Anterior cingulate cortex (tissue), 58 donors: Measurements from ENCODE around the gene CTSV.
A peak's percentile ranks its signal among the peaks of the same experiment; 100 is the strongest.
"Not testable (repeated sequence)": the region's sequence is repeated elsewhere in the genome, so short reads cannot be mapped to it uniquely, and the experiment has no call there.

Source experiments
- DNase-seq, 58 donors: peaks; one replicate each; lab custom pipeline; 2025; lab: John Stamatoyannopoulos, UW

Gene CTSV

DNA sequence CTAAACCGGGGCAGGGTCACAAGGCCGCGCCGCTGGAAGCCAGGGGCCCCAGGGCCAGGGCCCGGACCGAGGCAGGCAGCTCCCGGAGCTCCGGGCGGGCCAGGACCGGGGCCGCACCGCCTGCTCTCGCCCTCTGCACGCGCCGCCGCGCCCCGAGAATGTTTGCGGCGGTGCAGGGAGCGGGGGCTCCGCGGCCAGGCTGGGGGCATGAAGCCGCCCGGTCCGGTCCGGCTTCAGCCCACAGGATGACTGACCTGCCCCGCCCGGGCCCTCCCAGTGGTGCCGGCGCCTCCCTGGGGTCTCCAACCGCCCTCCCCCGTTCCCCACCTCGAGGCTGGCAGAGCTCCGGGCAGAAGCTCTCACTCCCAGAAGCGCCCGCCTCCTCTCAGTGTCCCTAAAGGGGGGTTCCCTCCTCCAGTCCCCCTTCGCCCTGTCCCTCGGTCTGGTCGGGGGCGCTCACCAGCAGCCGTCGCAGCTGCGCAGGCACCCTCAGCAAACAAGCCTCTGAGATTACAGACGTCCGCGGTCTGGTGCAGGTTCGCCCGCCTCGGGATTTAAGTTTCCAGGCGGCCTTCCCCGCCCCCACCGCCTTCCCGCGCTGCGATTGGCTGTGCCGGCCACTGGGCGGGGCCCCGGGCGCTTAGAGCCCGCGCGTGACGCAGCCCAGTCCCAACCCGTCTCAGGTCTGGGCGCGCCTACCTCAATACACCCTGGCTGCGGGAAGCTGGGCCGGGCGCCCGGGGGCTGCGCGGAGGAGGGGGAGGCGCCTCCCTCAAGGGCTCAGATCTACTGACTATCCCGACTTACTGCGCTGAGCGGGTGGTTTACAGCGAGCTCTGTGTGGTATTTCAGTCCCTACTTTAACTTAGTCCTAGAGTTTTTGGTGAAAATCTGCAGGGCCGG lies at the start of gene CTSV:
Gene CTSV, minus strand, starts transcription at position 532 of the 903 bp plus-strand sequence. CDS start 1,099 bp downstream, outside the sequence.
- DNase-seq, result peak in 57 of 58 donors; percentile 4 to 86 (median 65)

- not testable (repeated sequence) for DNase-seq
Observed at GRCh38 chr9:97087668-97088215, 48.8 kb upstream of the CTSV start.

DNA sequence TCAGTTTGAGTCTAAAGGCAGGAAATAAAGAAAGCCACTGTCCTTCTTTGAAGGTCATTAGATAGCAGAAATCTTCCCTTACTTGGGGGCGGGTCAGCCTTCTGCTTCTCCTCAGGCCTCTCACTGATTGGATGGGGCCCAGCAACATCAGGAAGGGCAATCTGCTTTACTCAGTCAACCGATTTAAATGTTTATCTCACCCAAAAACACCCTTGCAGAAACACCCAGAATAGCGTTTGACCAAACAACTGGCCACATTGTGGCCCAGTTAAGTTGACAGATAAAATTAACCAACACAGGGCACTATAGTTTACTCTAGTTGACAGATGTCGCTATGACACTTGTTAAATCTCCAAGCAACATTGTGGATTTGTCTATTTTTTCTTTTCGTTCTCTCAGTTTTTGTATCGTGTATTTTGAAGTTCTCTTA lies 45.6 kb upstream of the CTSV start:
- not testable (repeated sequence) for DNase-seq

GRCh38 chr9:97078362-97078761 lies 39.4 kb upstream of the CTSV start:
- DNase-seq, result no peak

GRCh38 chr9:97077452-97078295 lies 38.7 kb upstream of the CTSV start:
- DNase-seq, result no peak

- DNase-seq, result not testable (repeated sequence)
Observed at GRCh38 chr9:97076731-97077451, 37.9 kb upstream of the CTSV start.

DNA sequence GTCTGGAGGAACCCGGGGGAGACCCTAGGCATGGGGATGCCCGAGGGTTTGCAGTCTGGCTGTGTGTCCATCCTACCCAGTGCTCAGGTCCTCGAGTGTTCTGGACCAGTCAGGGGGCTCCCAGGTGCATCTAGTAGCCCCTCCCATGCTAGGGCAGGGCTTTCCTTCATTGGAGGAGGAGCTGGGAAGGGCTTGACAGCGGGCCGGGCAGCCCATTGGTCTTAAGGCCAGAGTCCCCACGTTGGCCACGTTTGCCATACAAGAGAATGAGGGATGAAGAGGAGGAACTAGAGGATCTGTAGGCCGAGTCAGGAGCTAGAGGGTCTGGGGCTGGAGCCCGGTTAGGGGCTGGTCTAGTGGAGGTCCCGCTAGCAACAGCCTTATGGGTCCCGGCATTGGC lies 37.3 kb upstream of the CTSV start:
- no peak for DNase-seq

- DNase-seq, result no peak
Observed at GRCh38 chr9:97075289-97075985, 36.5 kb upstream of the CTSV start.

GRCh38 chr9:97073506-97073905 lies 34.6 kb upstream of the CTSV start:
- no peak for DNase-seq

DNA sequence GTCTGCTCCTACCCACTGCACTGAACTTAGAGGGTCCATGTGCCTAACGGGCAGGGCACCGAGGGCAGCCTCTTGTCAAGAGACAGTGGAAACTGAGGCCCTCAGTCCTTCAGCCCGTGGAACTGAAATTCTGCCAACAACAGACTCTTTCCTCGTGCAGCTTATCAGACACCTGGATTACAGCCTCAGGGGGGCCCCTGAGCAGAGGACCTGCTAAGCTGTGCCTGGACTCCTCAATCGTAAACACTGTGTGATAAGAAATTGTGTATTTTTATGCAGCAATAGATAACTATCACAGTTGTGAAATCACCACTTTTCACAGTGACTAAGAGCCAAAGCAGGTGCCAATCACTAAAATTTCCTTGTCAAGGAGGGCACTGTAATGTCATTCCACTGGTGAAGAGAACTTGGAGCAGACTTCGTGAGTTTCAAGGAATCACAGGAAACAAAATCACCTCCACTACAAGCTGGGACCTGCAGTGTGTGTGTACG lies 33.4 kb upstream of the CTSV start:
- DNase-seq, result no peak

- DNase-seq, result not testable (repeated sequence)
Observed at GRCh38 chr9:97070325-97070724, 31.4 kb upstream of the CTSV start.

DNA sequence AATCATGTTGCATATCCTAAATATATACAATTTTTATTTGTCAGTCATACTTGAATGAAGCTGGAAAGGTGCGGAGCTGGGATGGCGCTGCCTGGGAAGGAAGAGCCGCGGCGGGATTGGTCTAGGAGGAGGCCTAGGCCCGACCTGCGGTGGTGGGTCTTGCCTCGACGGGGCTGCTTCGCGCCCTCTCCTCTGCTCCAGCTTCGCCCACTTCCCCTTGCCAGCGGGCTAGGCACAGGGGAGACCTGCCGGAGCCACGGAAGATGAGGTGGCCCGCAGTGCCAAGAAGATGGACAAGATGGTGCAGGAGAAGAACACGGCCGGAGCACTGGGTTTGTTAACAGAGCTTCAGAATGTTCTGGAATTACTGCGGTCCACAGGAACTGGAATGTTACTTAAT lies 28.5 kb upstream of the CTSV start:
- DNase-seq, result no peak

- no peak for DNase-seq
Observed at GRCh38 chr9:97064176-97064575, 25.2 kb upstream of the CTSV start.

DNA sequence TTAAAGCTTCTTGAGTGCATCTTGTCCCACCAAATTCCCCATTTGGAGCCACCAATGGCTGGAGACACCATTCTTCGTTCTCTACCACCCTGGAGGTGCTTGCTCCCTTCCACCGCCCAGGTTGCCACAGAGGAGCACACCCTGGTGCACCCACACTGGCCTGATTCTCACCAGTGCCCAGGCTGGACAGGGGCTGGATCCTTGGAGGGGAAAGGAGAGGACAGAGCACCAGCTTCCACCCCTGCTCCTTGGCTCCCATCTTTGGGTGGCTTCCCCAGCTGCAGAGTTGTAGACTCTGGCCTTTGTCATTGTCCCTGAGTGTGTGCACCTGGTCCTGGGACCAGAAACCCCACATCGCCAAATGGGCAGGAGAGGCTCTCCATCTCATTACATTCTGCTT lies 21.9 kb upstream of the CTSV start:
- no peak for DNase-seq

DNA sequence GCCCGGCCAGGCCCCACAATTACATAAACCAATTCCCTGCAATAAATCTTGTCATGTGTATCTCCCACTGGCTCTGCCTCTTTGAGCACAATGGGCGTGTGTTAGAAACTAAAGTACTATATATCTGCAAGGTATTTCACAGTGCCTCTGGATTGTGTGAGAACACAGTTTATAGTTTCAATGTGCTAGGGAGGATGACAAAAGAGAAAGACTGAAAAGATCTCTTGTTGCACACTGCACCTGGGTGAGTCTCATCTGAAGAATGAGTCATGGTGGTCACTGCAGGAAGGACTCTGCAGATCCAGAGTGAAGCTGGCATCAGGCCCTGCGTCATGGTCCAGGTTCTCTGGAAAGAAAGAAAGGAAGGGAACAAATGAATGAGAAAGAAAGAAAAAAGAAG lies 20.7 kb upstream of the CTSV start:
- no peak for DNase-seq

- no peak for DNase-seq
Observed at GRCh38 chr9:97057651-97058050, 18.7 kb upstream of the CTSV start.

DNA sequence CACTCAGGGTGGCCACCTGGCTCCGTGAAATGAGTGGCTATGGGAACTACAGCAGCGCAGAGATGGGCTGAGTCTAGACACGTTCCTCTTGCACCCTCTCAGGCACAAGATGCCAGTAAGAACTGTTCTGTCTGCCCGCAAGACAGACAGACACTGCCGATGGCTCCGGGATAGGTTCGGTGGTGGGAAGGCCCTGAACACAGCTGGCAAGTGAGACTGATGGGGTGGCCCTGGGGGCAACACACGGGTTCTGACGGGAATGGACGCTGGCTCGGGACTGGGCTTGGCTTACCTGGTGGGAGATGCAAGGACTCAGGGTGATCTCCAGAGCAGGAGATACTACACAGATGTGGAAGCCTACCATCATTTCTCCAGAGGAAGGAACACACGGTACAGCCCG lies 16.9 kb upstream of the CTSV start:
- not testable (repeated sequence) for DNase-seq

DNA sequence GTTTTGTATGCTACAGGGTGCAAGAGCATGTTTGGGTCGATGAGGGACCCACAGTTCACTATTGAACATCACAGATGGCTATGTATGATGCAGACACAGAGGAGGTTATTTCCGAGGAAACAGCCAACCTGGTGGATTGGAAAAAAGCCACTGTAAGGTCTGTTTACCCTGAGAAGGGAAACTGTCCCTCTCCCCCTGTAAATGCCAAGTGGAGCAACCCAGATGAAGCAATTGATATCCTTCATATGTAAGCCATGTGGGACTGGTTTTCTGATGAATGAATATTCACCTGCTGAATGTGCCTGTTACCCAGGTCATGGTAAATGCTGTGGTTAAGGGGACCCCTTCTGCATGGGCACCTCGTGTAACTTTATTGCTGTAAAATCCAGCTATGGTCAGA lies 14.8 kb upstream of the CTSV start:
- no peak for DNase-seq

DNA sequence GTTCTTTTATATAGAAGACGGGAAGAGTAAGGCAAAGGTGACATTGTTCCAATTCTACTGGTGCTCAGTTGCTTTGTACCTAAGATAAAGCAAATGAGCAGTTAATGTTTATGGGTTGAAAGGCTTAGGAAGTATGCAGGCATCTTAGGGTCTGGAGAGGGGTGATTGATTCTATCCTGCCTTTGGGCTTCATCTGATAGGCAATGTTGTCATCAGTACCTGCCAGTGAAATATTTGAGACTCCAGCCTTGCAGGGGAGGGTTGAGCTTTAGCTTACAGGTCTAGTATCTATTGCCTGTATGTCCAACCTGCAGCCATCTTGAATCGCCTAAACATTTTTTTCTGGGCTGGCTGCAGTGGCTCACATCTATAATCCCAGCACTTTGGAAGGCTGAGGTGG lies 13.8 kb upstream of the CTSV start:
- no peak for DNase-seq

DNA sequence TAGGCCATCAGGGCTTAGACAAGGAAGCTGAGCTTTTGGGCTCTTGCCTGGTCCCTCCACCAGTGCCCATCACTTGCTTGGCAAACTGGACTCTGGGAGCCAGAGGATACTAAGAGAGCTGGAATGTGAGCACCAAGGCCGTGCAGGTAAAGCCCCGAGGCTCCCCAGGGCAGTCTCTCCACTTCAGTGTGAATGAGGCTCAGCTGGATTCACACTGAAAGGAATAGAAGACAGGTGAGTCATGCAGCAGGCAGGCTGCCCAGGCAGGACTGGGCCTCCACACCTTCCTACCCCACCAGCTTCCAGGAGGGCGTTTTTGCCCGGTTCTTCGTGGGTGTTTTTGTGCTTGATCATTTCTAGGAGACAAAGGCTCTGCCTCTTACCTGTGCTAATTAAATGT lies 7.3 kb upstream of the CTSV start:
- no peak for DNase-seq
